ENCODE data around the gene ICAM2.

ICAM2 gene

DNA sequence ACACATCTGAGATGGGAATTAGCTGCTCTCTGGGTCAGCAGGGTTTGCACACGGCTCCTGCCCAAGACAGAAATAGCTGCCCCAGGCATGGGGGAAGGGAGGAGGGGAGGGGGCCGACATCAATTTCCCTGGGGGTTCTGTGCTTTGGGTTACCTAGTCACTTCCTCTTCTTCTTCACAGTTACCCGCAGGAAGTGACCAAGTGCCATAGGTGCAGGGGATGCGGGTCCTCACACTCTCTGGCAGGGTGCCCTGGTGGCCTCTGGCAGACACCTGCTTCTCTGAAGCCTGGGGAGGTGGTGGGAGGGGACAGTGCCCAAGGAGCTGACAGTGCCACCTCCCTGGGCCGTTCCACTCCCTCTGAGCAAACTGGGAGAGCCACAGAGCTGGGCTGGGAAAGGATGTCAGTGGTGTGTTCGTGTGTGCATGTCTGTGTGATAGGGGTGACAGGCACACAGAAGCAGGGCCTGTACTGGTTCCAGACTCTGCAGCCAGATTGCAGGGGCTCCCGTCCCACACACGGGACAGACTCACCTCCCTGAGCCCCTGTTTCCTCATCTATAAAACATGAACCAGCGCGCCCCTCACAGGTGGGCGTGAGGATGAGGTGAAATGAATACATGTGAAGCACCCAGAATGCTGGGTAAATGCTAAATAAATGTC, 65.9 kb downstream of the ICAM2 start:
- H3K4me3 ChIP-seq (ENCODE audit: low read depth, low read length): no peak overlapping the region
- no peak for TF ChIP-seq CTCF (IDR thresholded peaks at IDR 0.05; ENCODE audit: low read depth, low read length)
- in situ Hi-C loops (cut with HindIII; ENCODE audit: low sequenced_read_pairs): no loop called here
- DNase-seq (ENCODE audit: low read depth, low spot score): no peak

Measured in astrocyte of the spinal cord (primary cell).